Pancreas (tissue), 10 donors: ENCODE data around the gene GALNT8. TPM values are rescaled to one million over a fixed set of nuclear protein-coding genes. Genes with fewer than 3 reads are reported as not detected.

Experiments
- ATAC-seq, 4 donors: fragments of 200-7000 bp; cut with Tn5 transposase; one replicate each; pipeline versions ENCODE4 v1.8.0 to v1.9.1; 2020; ENCODE audit warnings: mild to moderate bottlenecking in 4 of 4, moderate library complexity in 4 of 4
- DNase-seq, 6 donors: peaks; one replicate each; pipeline ENCODE4 v3.0.0-alpha.2; 2020
- FAIRE-seq: peaks from 2 replicates; lab custom pipeline; 2012; peaks lifted over from hg19 to GRCh38; lab: Jason Lieb, UNC
- H3K27ac ChIP-seq, 4 donors: fragments of 200-600 bp; sonication (generic); 1 replicate in 3 of 4; 2 replicates in 1 of 4; pipeline versions ENCODE4 v1.5.0 to v1.8.0; 2020
- H3K27me3 ChIP-seq, 4 donors: fragments of 200-600 bp; one replicate each; pipeline ENCODE4 v1.8.0; 2021
- H3K36me3 ChIP-seq, 3 donors: fragments of 200-600 bp; sonication (generic) in 1 of 3; one replicate each; pipeline versions ENCODE4 v1.5.0 to v1.8.0; 2020 to 2021
- H3K4me1 ChIP-seq, 3 donors: fragments of 200-600 bp; one replicate each; pipeline ENCODE4 v1.8.0; 2021
- H3K4me3 ChIP-seq, 4 donors: fragments of 200-600 bp; sonication (generic) in 2 of 4; one replicate each; pipeline versions ENCODE4 v1.5.0 to v1.8.0; 2020 to 2021
- H3K9me3 ChIP-seq, 4 donors: fragments of 200-600 bp; one replicate each; pipeline ENCODE4 v1.8.0; 2021
- WGBS, 2 donors: extraction: QIAGEN DNeasy Blood & Tissue Kit; methylation state at CpG; one replicate each; pipeline ENCODE4 v1.1.7; 2013; 5-methylcytosine and 5-hydroxymethylcytosine counted together
- intact Hi-C, 3 donors: fragments of 100-400 bp; cut with DNase I; formaldehyde crosslinking; loops; one replicate each; pipeline versions ENCODE4 v1.11.1 to v1.14.2; 2022
- polyA plus RNA-seq, 2 donors: library from polyadenylated mRNA; stranded (reverse); fragments of 200-250 nt; gene quantifications; one replicate each; pipeline ENCODE4 v1.2.3, GENCODE V29; 2013
- total RNA-seq, 6 donors: library from RNA; stranded (reverse); fragmentation: NEBNext Ultra II Directional in 4 of 6; extraction: Animal tissue kit (Norgen Biotek cat#: 25700) in 4 of 6; gene quantifications; one replicate each; pipeline versions ENCODE4 v1.2.1 to v1.2.4, GENCODE V29; 2021 to 2023
- TF ChIP-seq, protein P1 (sequence below), 4 donors: fragments of 200-600 bp; sonication (generic) in 3 of 4; IDR thresholded peaks; one replicate each; pipeline versions ENCODE4 v1.5.0 to v1.8.0; 2021; ENCODE audit warnings: antibody characterized with exemption in 4 of 4
- donor health status: healthy with polysubstance abuse.
- donor health status: DM: no; HTN: no; CAD: no; lungs with moderate emphysema.
- donor health status: DM: no; HTN: no; CAD: no.
- donor health status: control.
- donor health status: control.
- donor health status: Bipolar disorder and iron deficiency.
- donor health status: DM: yes; HTN: yes; CAD: no.
- donor health status: DM: no; HTN: no; CAD: no.
- donor health status: DM: no; HTN: no; CAD: no.
- donor health status: DM: yes; HTN: yes; CAD: no.

The GALNT8 gene
- total and polyA plus RNA-seq, 8 donors, result 0.28 to 5.7 (median 0.64) TPM

DNA sequence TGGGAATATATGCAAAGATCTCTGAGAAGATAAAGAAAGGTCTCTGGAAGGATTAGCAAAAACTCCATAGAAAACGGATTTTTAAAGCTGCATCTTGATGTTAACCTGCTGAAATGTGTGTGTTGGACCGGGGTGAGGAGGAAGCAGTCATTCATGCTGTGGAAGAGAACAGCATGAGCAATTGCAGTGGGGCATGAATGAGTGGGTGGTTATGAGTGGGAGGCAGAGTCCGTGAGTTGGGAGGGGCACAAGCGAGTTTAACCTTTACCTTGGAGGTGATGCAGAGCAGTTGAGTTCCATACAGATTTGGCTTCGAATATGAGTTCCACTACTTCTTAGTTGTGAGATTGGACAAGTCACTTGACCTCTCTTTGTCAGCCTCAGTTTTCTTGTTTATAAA, 29.4 kb upstream of the GALNT8 start:
- ATAC-seq, result no peak
- 94 to 97% methylated on average over 5 of the region's 5 CpGs for WGBS, 2 donors
- intact Hi-C loops, result no loop called here

DNA sequence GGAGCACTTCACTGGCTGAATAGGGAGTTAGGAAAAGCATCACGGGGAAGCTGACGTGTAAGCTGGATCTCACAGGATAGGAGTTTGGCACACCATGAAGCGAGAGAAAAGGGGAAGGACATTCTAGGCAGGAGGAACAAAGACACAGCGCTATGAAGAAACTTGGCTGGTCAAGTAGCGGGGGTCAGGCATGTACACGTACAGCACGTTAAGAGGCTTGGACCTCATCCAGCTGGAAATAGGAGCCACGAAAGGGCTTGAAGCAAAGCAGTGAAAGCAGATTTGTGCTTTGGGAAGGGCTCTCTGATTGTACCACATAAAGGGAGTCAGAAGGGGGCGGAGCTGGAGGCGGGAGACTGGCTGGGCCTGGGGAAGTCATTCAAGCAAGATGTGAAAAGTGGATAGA, 19.6 kb upstream of the GALNT8 start:
- TF ChIP-seq, protein P1, sequence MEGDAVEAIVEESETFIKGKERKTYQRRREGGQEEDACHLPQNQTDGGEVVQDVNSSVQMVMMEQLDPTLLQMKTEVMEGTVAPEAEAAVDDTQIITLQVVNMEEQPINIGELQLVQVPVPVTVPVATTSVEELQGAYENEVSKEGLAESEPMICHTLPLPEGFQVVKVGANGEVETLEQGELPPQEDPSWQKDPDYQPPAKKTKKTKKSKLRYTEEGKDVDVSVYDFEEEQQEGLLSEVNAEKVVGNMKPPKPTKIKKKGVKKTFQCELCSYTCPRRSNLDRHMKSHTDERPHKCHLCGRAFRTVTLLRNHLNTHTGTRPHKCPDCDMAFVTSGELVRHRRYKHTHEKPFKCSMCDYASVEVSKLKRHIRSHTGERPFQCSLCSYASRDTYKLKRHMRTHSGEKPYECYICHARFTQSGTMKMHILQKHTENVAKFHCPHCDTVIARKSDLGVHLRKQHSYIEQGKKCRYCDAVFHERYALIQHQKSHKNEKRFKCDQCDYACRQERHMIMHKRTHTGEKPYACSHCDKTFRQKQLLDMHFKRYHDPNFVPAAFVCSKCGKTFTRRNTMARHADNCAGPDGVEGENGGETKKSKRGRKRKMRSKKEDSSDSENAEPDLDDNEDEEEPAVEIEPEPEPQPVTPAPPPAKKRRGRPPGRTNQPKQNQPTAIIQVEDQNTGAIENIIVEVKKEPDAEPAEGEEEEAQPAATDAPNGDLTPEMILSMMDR (IDR thresholded peaks at IDR 0.05), result no peak
- intact Hi-C loops, result no loop called here
- 82 to 90% methylated on average over 10 of the region's 10 CpGs for WGBS, 2 donors
- FAIRE-seq, result no peak
- ATAC-seq, result peak in 3 of 4 donors; percentile 48 to 67 (median 65)
- H3K4me3 ChIP-seq, result no peak overlapping the region
- H3K36me3 ChIP-seq, result no peaks in the 10 kb centered on the region
- no peaks in the 10 kb centered on the region for H3K27me3 ChIP-seq
- peak in 1 of 6 donors; percentile 22 for DNase-seq
- H3K27ac ChIP-seq, result no peak overlapping the region
- no peaks in the 10 kb centered on the region for H3K9me3 ChIP-seq
- H3K4me1 ChIP-seq, result no peaks in the 10 kb centered on the region

More for the DNA sequence above, 29.4 kb upstream of the GALNT8 start:
- Histone ChIP-seq H3K4me3 (no peak overlapping the region), H3K9me3 (no peaks in the 10 kb centered on the region), H3K27me3 (no peaks in the 10 kb centered on the region), H3K27ac (no peak overlapping the region), H3K4me1 (no peaks in the 10 kb centered on the region), H3K36me3 (peaks cover 0 to 12% (median 4%) of the 10 kb centered on the region in 3 donors)
- TF ChIP-seq, protein P1 (IDR thresholded peaks at IDR 0.05), result no peak
- DNase-seq (no peak), FAIRE-seq (no peak)

DNA sequence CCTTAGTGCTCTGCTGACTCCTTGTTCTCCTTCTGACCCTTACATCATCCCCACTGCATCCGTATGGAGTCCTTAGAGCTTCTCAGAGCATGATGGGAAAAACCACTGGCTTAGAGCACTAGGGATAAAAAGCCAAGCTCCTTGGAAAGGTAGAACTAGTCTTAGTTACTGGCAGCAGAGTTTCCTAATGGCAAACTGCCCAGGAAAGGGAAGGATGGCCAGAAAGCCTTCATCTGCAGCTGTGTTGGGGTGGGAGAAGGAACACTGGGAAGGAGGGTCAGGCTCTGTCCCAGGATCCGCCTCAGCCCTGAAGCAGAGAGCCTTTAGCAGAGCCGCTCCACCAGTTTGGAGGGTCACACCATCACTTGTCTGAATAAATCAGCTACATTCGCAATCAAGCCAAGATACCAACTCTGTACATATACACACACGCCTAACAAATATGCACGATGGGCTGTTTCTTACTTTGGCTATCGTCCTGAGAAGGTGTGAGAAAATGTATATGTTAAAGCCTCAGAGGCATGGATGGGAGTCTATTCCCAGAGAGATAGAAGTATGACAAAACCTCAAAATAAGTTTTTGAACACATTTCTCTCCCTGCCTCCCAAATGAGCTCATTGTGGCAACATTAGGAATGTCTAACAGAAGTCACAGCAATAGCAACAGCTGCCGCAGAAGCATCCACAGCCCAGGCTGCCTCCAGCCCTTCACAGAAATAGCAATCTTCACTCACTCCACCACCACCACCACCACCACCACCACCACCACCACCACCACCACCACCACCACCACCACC, 18.6 kb upstream of the GALNT8 start:
- intact Hi-C loops, result no loop called here
- DNase-seq (peak in 1 of 6 donors; percentile 20), FAIRE-seq (no peak), ATAC-seq (peak in 3 of 4 donors; percentile 15 to 70 (median 69))
- Histone ChIP-seq H3K27ac (no peak overlapping the region), H3K4me1 (no peaks in the 10 kb centered on the region), H3K36me3 (no peaks in the 10 kb centered on the region), H3K27me3 (no peaks in the 10 kb centered on the region), H3K4me3 (no peak overlapping the region), H3K9me3 (no peaks in the 10 kb centered on the region)
- TF ChIP-seq, protein P1 (IDR thresholded peaks at IDR 0.05), result no peak
- WGBS, 2 donors, result 79 to 88% methylated on average over 8 of the region's 8 CpGs

DNA sequence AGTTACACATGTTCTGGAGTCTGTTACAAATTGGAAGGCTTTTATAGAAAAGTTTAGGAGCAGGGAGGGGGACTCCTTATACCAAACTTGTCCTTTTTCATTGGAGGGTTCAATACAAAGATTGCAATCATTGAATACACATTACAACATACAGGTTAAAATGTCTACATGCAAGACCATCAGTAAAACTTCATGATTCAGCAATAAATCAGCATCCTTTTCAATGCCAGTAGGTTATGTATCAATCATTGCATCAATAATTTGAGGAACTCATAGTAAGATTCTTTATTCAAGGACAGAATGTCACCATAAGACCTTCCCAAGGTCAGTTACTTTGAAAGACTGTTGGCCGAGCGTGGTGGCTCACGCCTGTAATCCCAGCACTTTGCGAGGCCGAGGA, 16.5 kb upstream of the GALNT8 start:
- WGBS, 2 donors, result 86 to 89% methylated on average over 5 of the region's 5 CpGs
- Histone ChIP-seq H3K4me3 (no peak overlapping the region), H3K27ac (no peak overlapping the region), H3K36me3 (no peaks in the 10 kb centered on the region), H3K4me1 (no peaks in the 10 kb centered on the region), H3K9me3 (no peaks in the 10 kb centered on the region), H3K27me3 (no peaks in the 10 kb centered on the region)
- DNase-seq, result no peak
- FAIRE-seq, result no peak
- TF ChIP-seq, protein P1 (IDR thresholded peaks at IDR 0.05), result no peak
- no peak for ATAC-seq
- intact Hi-C loops, result no loop called here

DNA sequence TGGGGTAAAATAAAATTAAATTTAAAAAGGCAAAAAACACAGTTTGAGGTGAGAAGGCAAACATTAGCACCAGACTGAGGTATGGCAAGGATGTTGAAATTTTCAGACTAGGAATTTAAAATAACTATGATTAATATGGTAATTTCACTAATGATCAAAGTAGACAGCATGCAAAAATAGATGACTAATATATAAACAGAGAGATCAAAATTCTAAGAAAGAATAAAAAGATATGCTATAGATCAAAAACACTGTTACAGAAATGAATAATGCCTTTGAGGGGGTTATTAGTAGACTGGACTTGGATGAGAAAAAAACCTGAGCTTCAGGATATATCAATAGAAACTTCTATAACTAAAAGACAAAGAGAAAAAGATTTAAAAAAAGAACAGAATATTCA, 14.4 kb upstream of the GALNT8 start:
- ATAC-seq, result no peak
- Histone ChIP-seq H3K9me3 (no peaks in the 10 kb centered on the region), H3K27ac (no peak overlapping the region), H3K4me1 (no peaks in the 10 kb centered on the region), H3K36me3 (no peaks in the 10 kb centered on the region), H3K27me3 (no peaks in the 10 kb centered on the region), H3K4me3 (no peak overlapping the region)
- intact Hi-C loops, result no loop called here
- no peak for DNase-seq
- FAIRE-seq, result no peak
- TF ChIP-seq, protein P1 (IDR thresholded peaks at IDR 0.05), result no peak
